Breast epithelium (tissue), 3 donors: ENCODE data around the gene MGAT3.

ENCODE experiments used
- CTCF ChIP-seq, 3 donors: fragments of 450-650 bp; IDR thresholded peaks; one replicate each; pipeline ENCODE4 v1.5.1; 2016 to 2017; ENCODE audit warnings: antibody characterized with exemption in 3 of 3, mild to moderate bottlenecking in 3 of 3, moderate library complexity in 3 of 3
- POLR2AphosphoS5 ChIP-seq, 3 donors: sonication (generic); formaldehyde crosslinking; IDR thresholded peaks; one replicate each; pipeline ENCODE4 v1.6.1; 2017; ENCODE audit warnings: antibody characterized with exemption in 3 of 3

- TF ChIP-seq CTCF (IDR thresholded peaks at IDR 0.05): no peak
- no peak for TF ChIP-seq POLR2AphosphoS5 (IDR thresholded peaks at IDR 0.05)
These were observed 34.7 kb upstream of the MGAT3 start for GRCh38 chr22:39422101-39422500.
